Activated T-cell treated with anti-CD3 and anti-CD28 coated beads, Interleukin-2, amount 50 U/mL, for 48 hours (primary cell): ENCODE results near the gene TP53I3.
"Not testable (repeated sequence)": the region's sequence is repeated elsewhere in the genome, so short reads cannot be mapped to it uniquely, and the experiment has no call there.

Source experiments
- DNase-seq, 2 experiments: peaks; one replicate each; pipeline ENCODE4 v3.0.0-alpha.2; 2020

TP53I3 gene

DNA sequence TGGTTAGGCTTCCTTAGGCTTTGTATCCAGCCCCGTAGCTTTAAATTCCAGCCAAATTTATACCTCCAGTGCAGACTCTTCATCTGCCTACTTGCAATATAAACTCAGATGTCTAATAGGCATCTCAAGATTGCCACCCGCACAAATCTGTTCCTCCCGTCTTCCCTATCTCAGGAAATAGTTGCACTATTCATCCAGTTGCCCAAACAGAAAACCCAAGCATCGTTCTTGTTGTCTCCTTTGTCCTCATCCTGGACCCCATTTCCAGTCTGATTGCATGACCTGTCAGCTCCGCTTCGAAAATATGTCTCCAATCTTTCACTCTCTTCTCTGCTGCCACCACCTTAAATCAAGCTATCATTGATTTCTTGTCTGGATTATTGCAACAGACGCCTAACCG is 32.8 kb downstream of the TP53I3 start:
- DNase-seq = no peak

DNA sequence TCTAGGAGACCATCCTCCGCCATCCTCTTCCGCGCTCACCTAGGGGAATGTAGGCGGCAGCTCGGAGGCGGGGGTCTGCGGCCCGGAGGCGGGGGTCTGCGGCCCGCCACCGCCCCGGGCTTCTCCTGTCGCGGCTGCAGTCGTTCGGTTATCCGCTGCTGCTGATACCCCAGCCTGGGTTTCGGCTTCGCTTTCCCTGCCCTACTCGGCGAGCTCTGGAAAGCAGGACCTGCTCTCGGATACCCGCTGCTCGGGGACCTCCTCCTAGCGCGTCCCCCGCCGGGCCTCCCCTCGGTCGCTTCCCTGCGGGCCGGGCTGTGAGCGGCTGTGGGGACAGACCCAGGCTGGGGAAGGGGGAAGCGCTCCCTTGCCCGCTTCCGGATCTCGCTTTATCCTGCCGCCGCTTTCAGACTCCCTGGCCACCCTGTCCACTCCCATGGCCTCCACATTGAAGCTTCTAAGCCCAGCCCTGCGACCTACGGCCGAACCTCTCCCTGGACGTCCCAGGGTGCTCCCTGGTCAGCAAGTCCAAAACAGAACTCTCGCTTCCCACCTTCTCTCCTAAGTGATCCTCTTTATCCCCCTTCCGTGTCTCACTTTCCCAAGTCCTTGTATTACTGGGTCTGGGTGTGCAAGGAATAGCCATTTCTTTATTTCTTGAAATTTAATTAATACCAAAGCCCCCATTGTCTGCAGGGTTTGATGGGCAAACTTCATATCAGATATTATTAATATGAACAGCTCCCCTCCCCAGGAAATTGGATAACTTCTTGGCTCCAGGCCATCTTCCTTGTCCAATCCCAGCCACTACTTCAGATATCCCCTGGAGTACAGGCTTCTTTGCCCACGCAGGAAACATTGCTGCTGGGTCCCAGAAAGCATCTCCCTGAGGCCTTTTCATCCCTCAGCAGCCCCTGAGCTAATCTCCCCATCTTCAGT is 34.3 kb downstream of the TP53I3 start:
- peak; percentile 24 to 36 for DNase-seq

DNA sequence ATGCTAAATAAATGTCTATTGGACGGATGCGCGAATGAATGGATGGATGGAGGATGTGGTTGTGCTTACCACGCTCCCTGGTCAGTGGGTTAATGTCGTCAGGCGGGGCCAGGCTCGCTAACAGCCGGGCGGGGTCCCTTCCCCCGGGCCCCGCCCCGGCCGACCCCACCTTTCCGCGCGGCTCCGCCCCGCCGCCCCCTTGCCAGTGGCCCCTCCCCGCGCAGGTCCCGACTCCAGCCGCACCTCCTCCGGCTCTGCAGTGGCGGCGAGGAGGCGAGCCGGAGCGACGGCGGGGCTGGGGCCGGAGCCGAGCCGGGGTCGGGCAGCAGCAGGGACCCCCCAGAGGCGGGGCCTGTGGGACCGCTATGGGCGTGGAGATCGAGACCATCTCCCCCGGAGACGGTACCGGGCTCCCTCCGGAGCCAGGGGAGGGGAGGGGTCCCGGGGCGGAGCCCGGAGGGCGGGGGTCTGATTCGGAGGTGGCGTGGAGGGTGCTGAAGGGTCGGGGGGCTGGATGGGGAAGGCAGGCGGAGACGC is 35.1 kb downstream of the TP53I3 start, which contains the start of gene FKBP1B:
TSS of gene FKBP1B (plus strand) at position 257 of the 537 bp plus-strand sequence. CDS start at position 366, 109 bp downstream.
- peak; percentile 67 to 75 for DNase-seq

DNA sequence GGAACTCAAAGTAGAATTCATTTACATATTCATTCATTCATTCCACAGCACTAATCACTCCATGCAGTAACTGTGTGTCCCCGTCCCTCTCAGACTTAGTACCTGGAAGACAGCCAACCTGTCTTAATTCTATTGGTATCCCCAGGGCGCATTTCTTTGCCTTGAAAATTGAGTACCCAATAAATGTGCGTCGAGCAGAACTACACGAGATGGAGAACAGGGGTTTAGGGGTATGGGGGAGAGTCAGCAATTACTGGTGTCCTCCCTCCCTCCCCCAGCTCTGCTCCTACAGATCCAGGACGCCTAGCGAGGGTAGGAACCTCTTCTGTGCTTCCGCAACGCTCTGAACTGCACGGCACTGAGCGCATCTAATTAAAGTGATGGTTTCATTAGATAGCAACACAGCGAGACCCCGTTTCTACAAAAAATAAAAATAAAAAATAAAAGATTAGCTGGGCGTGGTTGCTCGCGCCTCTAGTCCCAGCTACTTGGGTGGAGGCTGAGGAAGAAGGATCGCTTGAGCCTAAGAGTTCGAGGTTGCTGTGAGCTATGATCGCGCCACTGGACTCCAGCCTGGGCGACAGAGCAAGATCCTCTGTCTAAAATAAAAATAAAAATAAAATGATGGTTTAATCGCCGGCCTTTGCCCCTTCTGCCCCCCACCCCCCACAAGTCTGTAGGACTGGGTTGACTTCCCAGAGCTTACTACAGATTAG is 35.7 kb downstream of the TP53I3 start:
- no peak for DNase-seq

DNA sequence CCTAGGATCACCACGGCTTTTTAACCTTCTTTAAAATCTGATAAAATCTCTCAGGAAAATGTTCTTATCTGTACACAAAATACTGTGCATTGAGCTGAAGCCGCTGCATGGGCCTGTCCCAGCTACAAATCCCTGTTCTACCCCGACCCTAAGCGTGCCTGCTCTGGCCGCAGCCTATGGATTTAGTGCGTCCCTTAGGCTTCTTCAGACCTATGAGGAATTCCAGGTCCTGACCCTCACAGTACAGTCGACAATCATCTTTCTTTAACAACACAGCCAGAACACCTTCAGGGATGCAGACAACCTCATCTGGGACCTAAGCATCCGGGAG is 37.0 kb downstream of the TP53I3 start:
- DNase-seq = no peak

DNA sequence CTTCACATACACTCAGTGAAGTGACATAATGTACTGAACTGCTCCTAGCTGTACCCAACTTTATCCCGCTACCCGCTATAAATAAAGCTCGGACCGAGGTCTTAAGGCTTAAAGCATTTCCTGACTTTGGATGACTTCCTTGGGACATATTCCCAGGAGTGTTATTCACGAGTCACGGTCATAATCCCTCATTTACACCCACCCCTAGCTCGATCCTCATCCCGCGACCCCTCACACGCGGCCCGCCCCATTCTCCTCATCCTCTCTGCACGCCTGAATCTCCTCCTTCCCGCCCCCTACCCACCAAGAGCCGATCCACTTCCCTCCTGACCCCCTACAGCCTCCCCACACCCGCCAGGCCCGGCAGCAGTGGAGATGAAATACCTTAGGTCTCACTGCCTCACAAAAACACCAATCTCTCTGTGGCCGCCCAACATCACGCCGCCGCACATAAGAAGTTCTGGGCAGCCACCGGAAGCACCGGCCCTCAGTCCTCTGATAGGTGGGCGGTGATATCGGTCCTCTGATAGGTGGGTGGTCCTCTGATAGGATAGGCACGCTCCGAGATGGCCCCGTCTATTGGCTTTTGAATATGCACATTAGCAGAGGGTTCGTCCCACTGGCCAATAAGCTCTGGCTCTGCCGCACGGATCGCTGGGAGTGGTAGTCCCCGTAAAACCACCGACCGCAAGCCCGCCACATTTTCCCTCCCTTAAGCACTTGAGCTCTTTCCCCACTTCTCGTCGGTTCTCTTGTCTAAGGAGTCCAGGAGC is 37.5 kb downstream of the TP53I3 start, which contains the start of gene WDCP:
TSS of gene WDCP (minus strand) at position 462 of the 773 bp plus-strand sequence. CDS start 7,897 bp downstream, outside the sequence.
- peak; percentile 92 to 93 for DNase-seq

DNA sequence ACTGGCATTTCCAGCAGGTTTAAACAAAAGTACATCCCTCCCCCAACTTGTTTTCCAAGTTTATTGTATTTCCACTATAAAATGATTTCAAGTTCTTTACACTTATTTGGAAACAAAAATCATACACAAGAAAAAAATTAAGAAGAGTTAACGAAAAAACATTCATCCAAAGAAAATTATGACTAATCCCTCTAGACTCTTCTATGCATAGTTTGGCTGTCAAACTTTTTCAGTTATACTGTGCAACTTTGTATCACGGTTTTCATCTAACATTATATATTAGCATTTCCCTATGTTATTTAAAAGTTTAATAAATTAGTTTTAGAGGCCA is 38.1 kb downstream of the TP53I3 start:
- DNase-seq = no peak

DNA sequence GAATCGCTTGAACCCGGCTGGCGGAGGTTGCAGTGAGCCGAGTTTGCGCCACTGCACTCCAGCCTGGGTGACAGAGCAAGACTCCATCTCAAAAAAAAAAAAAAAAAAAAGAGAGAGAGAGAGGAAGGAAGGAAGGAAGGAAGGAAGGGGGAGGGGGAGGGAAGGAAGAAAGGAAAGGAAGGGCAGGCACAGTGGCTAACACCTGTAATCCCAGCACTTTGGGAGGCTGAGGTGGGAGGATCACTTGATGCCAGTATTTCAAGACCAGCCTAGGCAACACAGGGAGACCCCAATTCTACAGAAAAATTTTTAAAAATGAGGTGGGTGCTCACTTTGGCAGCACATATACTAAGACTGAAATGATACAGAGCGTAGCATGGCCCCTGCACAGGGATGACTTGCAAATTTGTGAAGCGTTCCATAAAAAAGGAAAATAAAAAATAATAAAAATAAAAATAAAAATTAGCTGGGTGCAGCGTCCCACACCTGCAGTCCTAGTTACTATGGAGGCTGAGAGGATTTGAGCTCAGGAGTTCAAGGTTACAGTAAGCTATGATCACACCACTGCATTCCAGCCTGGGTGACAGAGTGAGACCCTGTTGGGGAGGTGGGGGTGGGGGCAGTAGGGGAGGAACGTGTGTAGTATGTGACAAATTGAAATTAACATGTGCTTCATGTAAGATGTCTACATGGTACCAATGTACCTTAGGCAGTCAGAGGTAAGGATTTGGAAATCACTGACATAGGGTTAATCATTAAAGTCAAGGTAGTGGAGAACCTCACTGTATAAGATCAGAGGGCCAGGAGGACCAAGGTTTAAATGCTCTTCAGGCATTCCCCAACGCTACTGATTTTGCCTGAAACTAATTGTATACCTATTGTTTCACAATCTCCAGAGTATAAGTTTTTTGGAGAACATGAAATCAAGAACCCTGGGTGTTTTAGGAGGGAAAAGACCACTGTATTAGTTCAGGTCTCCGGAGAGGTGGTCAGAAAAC is 38.8 kb downstream of the TP53I3 start:
- DNase-seq = no peak

DNA sequence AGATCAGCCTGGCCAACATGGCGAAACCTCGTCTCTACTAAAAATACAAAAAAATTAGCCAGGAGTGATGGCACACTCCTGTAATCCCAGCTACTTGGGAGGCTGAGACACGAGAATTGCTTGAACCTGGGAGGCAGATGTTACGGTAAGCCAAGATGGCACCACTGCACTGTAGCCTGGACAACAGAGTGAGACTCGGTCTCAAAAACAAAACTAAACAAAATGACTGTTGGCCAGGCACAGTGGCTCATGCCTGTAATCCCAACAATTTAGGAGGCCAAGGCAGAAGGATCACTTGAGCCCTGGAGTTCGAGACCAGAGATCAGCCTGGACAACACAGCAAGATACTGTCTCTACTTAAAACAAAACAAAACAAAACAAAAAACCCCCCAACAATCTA is 41.5 kb downstream of the TP53I3 start:
- DNase-seq = not testable (repeated sequence)

DNA sequence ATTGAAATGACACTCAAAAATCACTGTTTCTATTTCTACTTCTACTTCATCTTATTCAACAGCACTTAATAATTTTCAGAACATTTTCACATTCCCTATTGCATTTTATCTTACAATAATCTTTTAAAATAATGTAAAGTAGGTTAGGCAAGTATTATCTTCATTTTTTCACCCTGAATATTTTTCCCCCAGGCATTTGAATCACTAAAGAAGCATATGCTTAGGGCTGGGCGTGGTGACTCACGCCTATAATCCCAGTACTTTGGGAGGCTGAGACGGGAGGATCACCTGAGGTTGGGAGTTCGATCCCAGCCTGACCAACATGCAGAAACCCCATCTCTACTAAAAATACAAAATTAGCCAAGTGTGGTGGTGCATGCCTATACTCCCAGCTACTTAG is 44.1 kb downstream of the TP53I3 start:
- DNase-seq = no peak

DNA sequence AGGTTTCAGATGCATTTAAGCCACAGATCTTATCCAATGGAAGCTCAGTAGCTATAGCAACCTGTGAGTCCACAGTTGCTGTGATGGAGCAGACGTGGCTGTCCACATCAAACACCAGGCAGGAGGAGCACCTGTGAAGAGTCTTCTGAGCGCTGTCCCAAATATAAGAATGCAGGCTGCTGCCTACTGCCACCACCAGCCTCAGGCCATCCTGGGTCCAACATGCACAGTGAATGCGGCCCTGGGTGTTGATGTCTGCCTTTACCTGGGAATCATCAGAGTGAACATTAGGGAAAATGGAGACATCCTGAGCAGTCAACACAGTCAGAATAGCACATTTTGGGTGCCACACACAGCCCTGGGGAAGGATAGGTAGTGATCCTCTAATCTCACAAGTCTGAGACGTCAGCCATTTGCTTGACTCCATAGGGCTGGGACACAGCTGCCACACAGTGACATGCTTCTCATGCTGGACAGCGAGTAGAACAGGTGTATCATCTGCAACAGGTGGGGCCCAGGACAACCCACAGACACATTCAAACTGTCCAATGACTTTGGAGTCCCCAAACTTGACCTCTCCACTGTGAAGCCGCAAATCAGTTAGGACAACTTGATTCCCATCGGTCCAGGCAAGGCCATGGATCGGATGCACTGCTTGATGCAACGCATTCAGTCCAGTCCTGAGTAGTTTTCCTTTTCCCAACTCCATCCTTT is 45.7 kb downstream of the TP53I3 start:
- DNase-seq = no peak
